PFSK-1 (cell line): ENCODE measurements around the gene SLC46A3.

Experiments
- FOXP2 ChIP-seq: optimal IDR thresholded peaks from 2 replicates; pipeline ENCODE3; 2011; ENCODE audit warnings: borderline replicate concordance, control low read depth, inconsistent platforms; ENCODE audit not compliant: insufficient read depth; ENCODE audit errors: extremely low read length, extremely low read depth
- POLR2AphosphoS5 ChIP-seq: IDR thresholded peaks from 2 replicates; pipeline ENCODE4 v1.6.1; 2012; ENCODE audit warnings: low read depth, mild to moderate bottlenecking, control low read depth, low read length, moderate library complexity
- REST ChIP-seq, 2 experiments: IDR thresholded peaks; 2 replicates each; pipeline versions ENCODE4 v1.6.1 to v1.8.0; 2011 to 2012; ENCODE audit warnings: low read depth in 2 of 2, low read length in 2 of 2, control low read depth in 1 of 2, inconsistent platforms in 1 of 2, mild to moderate bottlenecking in 1 of 2, moderate library complexity in 1 of 2; ENCODE audit not compliant: insufficient read depth in 1 of 2
- SIN3A ChIP-seq: IDR thresholded peaks from 2 replicates; pipeline ENCODE4 v1.6.1; 2012; ENCODE audit warnings: mild to moderate bottlenecking, low read length, moderate library complexity, borderline replicate concordance; ENCODE audit not compliant: insufficient read depth
- TAF1 ChIP-seq: IDR thresholded peaks from 2 replicates; pipeline ENCODE4 v1.6.1; 2012; ENCODE audit warnings: low read length, control low read depth, borderline replicate concordance; ENCODE audit not compliant: insufficient read depth

- no peak for TF ChIP-seq SIN3A
- TF ChIP-seq TAF1, result no peak
- no peak for TF ChIP-seq POLR2AphosphoS5
- TF ChIP-seq FOXP2, result no peak
- no peak for TF ChIP-seq REST (IDR thresholded peaks at IDR 0.05; ENCODE audit: insufficient read depth in 1 of 2, low read depth in 2 of 2, low read length in 2 of 2)
Observed at GRCh38 chr13:28716511-28716910, 2.3 kb downstream of the SLC46A3 start.
